Osteoblast (primary cell): Measurements from ENCODE around the gene SLC4A9. TPM values are rescaled to one million over a fixed set of nuclear protein-coding genes. Genes with fewer than 3 reads are reported as not detected.

Source experiments
- DNase-seq: peaks from one replicate; pipeline ENCODE4 v3.0.0; 2011; ENCODE audit warnings: low spot score, mixed read lengths; ENCODE audit not compliant: insufficient read length; ENCODE audit errors: missing footprints
- H2AFZ ChIP-seq: 2 replicates; pipeline ENCODE4 v1.6.0; 2011; ENCODE audit warnings: mild to moderate bottlenecking, low read length
- H3K27ac ChIP-seq: 2 replicates; pipeline ENCODE4 v1.5.1; 2011; ENCODE audit warnings: mild to moderate bottlenecking, low read depth, low read length, moderate library complexity
- H3K27me3 ChIP-seq: 2 replicates; pipeline ENCODE4 v1.6.0; 2012; ENCODE audit warnings: mild to moderate bottlenecking, control low read depth, inconsistent platforms, low read length, moderate library complexity; ENCODE audit not compliant: insufficient read depth
- H3K36me3 ChIP-seq: 2 replicates; pipeline ENCODE4 v1.5.1; 2011; ENCODE audit warnings: mild to moderate bottlenecking, low read length, control low read depth, moderate library complexity; ENCODE audit not compliant: insufficient read depth
- H3K4me1 ChIP-seq: 2 replicates; pipeline ENCODE4 v1.5.1; 2011; ENCODE audit warnings: mild to moderate bottlenecking, low read length, control low read depth, moderate library complexity; ENCODE audit not compliant: insufficient read depth
- H3K4me2 ChIP-seq: 2 replicates; pipeline ENCODE4 v1.6.0; 2011; ENCODE audit warnings: mild to moderate bottlenecking, low read length; ENCODE audit not compliant: insufficient read depth
- H3K4me3 ChIP-seq: fragments of 200-600 bp; sonication (generic); 3 replicates; pipeline ENCODE4 v1.5.1; 2012; ENCODE audit warnings: mild to moderate bottlenecking, low read length, inconsistent platforms; ENCODE audit not compliant: insufficient read depth
- H3K79me2 ChIP-seq: 2 replicates; pipeline ENCODE4 v1.6.0; 2012; ENCODE audit warnings: mild to moderate bottlenecking, low read length, control low read depth, inconsistent platforms; ENCODE audit not compliant: insufficient read depth
- H3K9me3 ChIP-seq: 2 replicates; pipeline ENCODE4 v1.5.1; 2011; ENCODE audit warnings: low read depth, low read length, control low read depth
- H4K20me1 ChIP-seq: 2 replicates; pipeline ENCODE4 v1.6.0; 2012; ENCODE audit warnings: mild to moderate bottlenecking, low read length, control low read depth; ENCODE audit not compliant: insufficient read depth
- total RNA-seq: library from RNA; depleted of rRNA; stranded (reverse); fragments of >200 nt; gene quantifications from 2 replicates; pipeline ENCODE4 v1.2.3, GENCODE V29; 2012
- TF ChIP-seq, protein P1 (sequence below): IDR thresholded peaks from 2 replicates; pipeline ENCODE4 v1.5.1; 2011; ENCODE audit warnings: mild to moderate bottlenecking, low read depth, low read length, moderate library complexity; ENCODE audit errors: extremely low read depth

The SLC4A9 gene
- total RNA-seq, 1 donor, result not detected

DNA sequence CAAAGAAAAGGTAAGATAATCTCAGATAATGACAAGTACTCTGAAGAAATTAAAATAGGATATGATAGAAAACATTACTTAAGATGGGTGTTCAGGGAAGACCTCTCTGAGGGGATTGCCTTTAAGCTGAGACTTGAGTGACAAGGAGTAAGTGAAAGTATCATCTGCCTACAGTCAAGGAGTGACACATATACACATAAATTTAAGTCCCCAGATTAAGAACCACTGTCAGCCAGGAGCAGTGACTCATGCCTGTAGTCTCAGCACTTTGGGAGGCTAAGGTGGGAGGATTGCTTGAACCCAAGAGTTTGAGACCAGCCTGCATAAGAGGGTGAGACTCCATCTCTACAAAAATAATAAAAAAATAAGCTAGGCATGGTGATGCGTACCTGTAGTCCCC lies 22.0 kb downstream of the SLC4A9 start:
- Histone ChIP-seq H3K27me3 (no peaks in the 10 kb centered on the region), H2AFZ (no peak overlapping the region), H3K79me2 (no peaks in the 10 kb centered on the region), H3K4me2 (no peak overlapping the region), H3K4me3 (no peak overlapping the region), H3K4me1 (no peaks in the 10 kb centered on the region), H3K36me3 (no peaks in the 10 kb centered on the region), H3K27ac (no peak overlapping the region), H3K9me3 (no peaks in the 10 kb centered on the region), H4K20me1 (no peaks in the 10 kb centered on the region)
- TF ChIP-seq, protein P1, sequence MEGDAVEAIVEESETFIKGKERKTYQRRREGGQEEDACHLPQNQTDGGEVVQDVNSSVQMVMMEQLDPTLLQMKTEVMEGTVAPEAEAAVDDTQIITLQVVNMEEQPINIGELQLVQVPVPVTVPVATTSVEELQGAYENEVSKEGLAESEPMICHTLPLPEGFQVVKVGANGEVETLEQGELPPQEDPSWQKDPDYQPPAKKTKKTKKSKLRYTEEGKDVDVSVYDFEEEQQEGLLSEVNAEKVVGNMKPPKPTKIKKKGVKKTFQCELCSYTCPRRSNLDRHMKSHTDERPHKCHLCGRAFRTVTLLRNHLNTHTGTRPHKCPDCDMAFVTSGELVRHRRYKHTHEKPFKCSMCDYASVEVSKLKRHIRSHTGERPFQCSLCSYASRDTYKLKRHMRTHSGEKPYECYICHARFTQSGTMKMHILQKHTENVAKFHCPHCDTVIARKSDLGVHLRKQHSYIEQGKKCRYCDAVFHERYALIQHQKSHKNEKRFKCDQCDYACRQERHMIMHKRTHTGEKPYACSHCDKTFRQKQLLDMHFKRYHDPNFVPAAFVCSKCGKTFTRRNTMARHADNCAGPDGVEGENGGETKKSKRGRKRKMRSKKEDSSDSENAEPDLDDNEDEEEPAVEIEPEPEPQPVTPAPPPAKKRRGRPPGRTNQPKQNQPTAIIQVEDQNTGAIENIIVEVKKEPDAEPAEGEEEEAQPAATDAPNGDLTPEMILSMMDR, result no peak
- no peak for DNase-seq

DNA sequence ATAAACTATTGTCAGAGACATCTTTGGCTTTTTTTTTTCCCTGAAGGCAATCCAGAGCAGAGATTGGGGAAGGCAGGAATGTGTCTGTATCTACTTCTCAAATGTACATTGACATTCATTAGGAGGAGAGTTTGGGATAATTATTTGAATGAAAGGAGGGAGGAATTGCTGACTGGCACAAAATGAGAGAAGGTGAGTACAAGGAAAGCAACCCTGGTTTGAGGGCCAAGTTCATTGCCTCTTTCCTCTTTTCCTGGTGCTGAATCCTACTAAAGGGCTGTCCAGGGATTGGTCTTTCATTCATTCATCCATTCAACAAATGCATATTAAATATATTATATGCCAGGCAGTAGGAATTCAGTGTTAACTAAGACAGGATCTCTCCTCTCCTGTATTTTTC lies 22.9 kb downstream of the SLC4A9 start:
- Histone ChIP-seq H3K9me3 (no peaks in the 10 kb centered on the region), H3K79me2 (no peaks in the 10 kb centered on the region), H3K4me3 (no peak overlapping the region), H3K4me1 (no peaks in the 10 kb centered on the region), H3K36me3 (no peaks in the 10 kb centered on the region), H3K27me3 (no peaks in the 10 kb centered on the region), H3K4me2 (no peak overlapping the region), H2AFZ (no peak overlapping the region), H3K27ac (no peak overlapping the region), H4K20me1 (no peaks in the 10 kb centered on the region)
- no peak for DNase-seq
- TF ChIP-seq, protein P1, result no peak

GRCh38 chr5:140383300-140383699 lies 23.3 kb downstream of the SLC4A9 start:
- no peak overlapping the region for H3K4me3 ChIP-seq
- no peak overlapping the region for H3K27ac ChIP-seq
- H2AFZ ChIP-seq, result no peak overlapping the region
- H3K27me3 ChIP-seq, result no peaks in the 10 kb centered on the region
- H4K20me1 ChIP-seq, result no peaks in the 10 kb centered on the region
- H3K36me3 ChIP-seq, result no peaks in the 10 kb centered on the region
- no peaks in the 10 kb centered on the region for H3K79me2 ChIP-seq
- no peak for DNase-seq
- TF ChIP-seq, protein P1, result no peak
- H3K4me1 ChIP-seq, result no peaks in the 10 kb centered on the region
- no peaks in the 10 kb centered on the region for H3K9me3 ChIP-seq
- H3K4me2 ChIP-seq, result no peak overlapping the region

GRCh38 chr5:140388052-140388451 lies 28.1 kb downstream of the SLC4A9 start:
- DNase-seq, result no peak
- H3K36me3 ChIP-seq, result no peaks in the 10 kb centered on the region
- H3K4me1 ChIP-seq, result peaks cover 9% of the 10 kb centered on the region
- TF ChIP-seq, protein P1, result no peak
- no peak overlapping the region for H3K4me3 ChIP-seq
- H3K27ac ChIP-seq, result no peak overlapping the region
- H2AFZ ChIP-seq, result no peak overlapping the region
- no peaks in the 10 kb centered on the region for H4K20me1 ChIP-seq
- H3K27me3 ChIP-seq, result no peaks in the 10 kb centered on the region
- no peak overlapping the region for H3K4me2 ChIP-seq
- no peaks in the 10 kb centered on the region for H3K9me3 ChIP-seq
- no peaks in the 10 kb centered on the region for H3K79me2 ChIP-seq
